A375 (cell line): ENCODE results near the gene TICAM1. TPM values are rescaled to one million over a fixed set of nuclear protein-coding genes. Genes with fewer than 3 reads are reported as not detected.

ENCODE experiments used
- small RNA-seq: library from RNA; depleted of rRNA; stranded (forward); fragments of <200 nt; gene quantifications from one replicate; pipeline ENCODE3, GENCODE V24; 2014
- total RNA-seq: library from RNA; depleted of rRNA; stranded (reverse); fragments of >200 nt; shearing (Covaris generic); gene quantifications from 2 replicates; pipeline ENCODE4 v1.2.3, GENCODE V29; 2014; rRNA removed

The TICAM1 gene
- total RNA-seq, result 3.3 and 4.8 TPM in 2 replicates

DNA sequence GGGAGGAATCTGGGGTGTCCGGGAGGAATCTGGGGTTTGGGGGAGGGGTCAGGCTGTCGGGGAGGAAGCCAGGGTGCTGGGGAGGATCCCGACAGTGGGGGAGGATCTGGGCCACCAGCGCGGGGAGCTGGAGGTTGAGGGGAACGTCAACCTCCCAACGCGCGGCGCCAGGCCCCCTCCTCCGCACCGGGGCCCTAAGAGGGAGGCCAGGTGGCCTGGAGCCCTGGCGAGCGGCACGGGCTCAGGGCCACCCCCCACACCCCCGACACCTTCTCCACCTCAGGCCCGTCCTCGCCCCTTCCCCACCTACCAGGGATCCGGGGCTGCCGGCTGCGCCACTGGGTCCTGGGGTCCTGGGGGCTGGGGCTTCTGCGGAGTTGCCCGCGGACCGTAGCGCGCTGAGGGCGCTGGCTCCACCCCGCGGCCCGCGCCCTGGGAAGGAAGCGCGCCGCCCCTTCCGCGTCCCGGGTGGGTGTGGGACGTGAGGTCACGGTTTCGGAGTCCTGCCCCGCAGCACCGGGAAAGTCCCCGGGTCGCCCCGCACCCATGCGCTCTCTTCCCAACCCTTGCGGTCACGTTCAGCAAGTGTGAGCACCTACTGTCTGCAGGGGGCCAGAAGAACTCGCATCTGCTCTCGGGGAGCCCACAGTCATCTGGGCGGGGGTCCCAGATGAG is at the start of gene TICAM1:
Gene TICAM1 (minus strand): TSS at position 409 of the 675 bp plus-strand sequence. CDS start 13,335 bp downstream, outside the sequence.

DNA sequence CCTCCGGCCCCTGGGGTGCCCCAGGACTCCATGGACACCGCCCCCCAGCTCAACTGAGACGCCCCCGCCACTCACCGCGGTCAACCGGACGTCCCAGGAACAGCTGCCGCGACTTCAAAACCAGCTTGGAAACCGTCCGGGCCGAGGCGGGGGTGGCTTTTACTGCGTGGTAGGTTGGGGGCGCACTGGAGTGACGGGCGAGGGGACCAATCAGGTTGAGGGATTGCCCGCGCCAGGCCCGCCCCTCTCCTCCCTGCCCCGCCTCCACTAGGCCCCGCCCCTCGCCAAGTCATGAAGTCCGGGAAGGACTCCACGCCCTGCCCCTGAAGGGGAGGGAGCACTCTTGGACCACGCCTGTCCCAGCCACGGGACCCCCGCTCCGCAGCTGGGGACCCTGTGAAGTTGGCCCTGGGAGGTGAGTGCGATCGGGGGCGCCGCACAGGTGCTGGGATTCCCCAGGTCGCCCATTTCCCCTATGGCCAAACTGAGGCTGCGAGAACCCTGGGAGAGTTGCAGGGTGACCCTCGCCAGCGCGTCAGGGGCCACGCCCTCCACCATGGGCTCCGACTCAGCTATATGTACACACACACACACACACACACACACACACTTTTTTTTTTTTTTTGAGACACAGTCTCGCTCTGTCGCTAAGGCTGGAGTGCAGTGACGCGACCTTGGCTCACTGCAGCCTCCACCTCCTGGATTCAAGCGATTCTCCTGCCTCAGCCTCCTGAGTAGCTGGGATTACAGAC is 36.2 kb upstream of the TICAM1 start, which contains the start of gene PLIN3:
Gene PLIN3 (minus strand): TSS at position 134 of the 752 bp plus-strand sequence. CDS start 6,273 bp downstream, outside the sequence.

DNA sequence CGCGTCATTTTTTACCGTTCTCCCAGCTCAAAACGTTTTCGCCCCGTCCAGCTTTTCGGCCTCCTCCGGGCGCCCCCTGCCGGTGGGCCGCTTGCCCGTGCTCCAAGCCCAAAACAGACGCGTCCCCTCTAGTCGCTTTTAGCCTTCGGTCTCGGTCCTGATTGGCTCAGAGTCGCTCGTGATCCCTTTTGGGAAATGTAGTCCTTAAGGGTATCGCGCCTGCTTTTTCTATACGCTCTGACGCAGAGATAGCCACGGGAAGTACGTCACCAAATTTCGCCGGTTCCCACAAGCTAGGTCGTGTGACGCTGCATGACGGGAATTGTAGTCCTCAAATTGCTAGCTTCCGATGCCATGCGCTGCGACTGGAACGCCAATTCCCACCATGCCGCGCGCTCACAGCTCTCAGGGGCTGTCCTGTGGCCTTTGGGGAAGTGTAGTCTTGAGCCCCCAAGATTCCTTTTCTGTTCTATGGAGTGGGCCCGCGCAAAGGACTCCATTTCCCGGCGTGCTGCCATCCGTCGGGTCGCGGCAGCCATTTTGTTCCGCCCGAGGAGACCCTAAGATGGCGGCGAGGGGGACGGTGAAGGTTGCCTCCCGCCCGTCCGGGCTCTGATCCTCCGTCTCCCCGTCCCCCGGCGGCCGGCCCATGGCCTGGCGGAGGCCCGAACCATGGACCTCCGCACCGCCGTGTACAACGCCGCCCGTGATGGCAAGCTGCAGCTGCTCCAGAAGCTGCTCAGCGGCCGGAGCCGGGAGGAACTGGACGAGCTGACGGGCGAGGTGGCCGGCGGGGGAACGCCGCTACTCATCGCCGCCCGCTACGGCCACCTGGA is 40.1 kb downstream of the TICAM1 start, which contains the start of gene FEM1A:
Gene FEM1A (plus strand): TSS at position 552 of the 836 bp plus-strand sequence. CDS start 121 bp downstream, at position 673.

Small RNA genes lying within 50 kb of the gene (small RNA-seq; reads per million reads assigned to genes)
- not detected for gene MIR7-3

Other genes starting within 250 kb of the TICAM1 start
- 4.6 and 5.2 TPM in 2 replicates for gene TNFAIP8L1, start 192.2 kb downstream of the TICAM1 start, total RNA-seq
- 187 and 198 TPM in 2 replicates for gene MYDGF, start 161.4 kb downstream of the TICAM1 start, total RNA-seq
- gene DPP9, start 107.9 kb downstream of the TICAM1 start, total RNA-seq, result 54.4 and 56.8 TPM in 2 replicates
- 32.5 and 34.5 TPM in 2 replicates for gene FEM1A, start 40.0 kb downstream of the TICAM1 start, total RNA-seq
- 67.7 and 73.4 TPM in 2 replicates for gene PLIN3, start 36.0 kb upstream of the TICAM1 start, total RNA-seq
- gene ARRDC5, start 71.2 kb upstream of the TICAM1 start, total RNA-seq, result not detected in 2 replicates
- 99.7 and 107 TPM in 2 replicates for gene UHRF1, start 77.8 kb upstream of the TICAM1 start, total RNA-seq
- 8.0 and 8.3 TPM in 2 replicates for gene KDM4B, start 137.4 kb upstream of the TICAM1 start, total RNA-seq